CD4-positive, alpha-beta T cell treated with Interferon alpha-2 for 1 hour (primary cell): ENCODE results near the gene SH2D6.
"Not testable (repeated sequence)": the region's sequence is repeated elsewhere in the genome, so short reads cannot be mapped to it uniquely, and the experiment has no call there.

ENCODE experiments used
- DNase-seq, 2 donors: peaks; one replicate each; pipeline ENCODE4 v3.0.0-alpha.2; 2020 to 2022

SH2D6 gene

DNA sequence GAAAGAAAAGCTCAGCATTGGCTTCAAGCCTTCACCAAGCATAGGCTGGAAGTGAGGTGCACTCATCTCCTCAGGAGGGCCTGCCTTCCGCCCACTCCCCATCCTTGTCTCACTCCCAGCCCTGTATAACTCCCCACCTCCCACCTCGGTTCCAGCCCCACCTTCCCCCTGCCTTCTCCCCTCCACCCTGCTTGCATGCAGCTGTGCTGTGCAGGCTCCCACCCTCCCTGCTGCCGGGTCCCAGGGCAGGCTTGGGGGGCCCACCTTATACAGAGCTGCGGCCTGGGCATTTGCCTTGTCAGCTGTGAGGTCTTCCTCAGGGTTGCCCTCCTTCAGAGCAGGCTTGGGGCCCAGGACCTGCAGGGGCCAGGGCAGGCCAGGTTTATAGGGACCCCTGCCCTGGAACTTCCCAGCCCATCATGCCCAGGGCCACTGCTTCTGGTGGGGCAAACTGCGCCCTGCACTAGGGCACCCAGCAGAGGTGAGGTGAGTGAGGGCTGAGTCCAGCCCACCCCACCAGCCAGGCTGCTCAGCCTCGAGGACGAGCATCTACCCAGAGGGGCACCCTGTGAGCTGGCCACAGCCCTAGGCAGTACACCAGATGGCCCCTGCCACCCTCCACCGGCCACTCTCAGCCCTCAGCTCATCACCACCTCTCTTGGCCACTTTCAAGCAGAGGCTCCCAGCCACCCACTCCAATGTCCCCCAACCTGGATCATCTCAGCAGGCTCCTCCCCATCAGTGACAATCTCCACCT lies 19.9 kb upstream of the SH2D6 start:
- no peak for DNase-seq

DNA sequence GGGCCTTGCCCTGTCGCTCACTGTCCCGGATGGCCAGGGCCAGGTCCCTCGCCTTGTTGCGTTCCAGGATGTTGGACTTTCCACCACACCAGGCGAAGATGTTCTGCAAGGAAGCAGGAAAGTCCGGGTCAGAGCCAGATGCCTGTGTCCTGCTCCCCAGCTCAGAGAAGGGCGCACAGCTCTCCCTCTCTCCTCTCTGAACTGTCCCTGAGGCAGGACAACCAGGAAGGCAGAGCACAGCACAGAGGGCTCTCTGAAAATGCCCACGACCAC lies 19.4 kb upstream of the SH2D6 start:
- no peak for DNase-seq

DNA sequence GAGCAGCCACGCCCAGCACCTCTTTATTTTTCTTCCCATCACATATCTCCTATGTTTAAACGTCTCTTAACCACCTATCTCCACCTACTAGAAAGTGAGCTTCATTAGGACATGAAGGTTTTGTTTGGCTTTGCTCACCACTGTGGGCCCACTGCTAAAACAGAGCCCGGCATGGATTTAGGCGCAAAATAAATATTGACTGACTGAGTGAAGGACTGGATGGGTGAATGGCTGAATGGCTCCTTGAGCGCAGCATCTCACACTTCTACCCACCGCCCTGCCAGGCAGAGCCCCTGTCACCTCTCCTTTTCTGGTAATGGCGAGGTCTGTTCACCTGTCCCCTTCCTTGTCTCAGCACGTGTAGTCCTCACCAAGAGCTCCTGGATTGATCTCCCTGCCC lies 18.5 kb upstream of the SH2D6 start:
- DNase-seq, result no peak

DNA sequence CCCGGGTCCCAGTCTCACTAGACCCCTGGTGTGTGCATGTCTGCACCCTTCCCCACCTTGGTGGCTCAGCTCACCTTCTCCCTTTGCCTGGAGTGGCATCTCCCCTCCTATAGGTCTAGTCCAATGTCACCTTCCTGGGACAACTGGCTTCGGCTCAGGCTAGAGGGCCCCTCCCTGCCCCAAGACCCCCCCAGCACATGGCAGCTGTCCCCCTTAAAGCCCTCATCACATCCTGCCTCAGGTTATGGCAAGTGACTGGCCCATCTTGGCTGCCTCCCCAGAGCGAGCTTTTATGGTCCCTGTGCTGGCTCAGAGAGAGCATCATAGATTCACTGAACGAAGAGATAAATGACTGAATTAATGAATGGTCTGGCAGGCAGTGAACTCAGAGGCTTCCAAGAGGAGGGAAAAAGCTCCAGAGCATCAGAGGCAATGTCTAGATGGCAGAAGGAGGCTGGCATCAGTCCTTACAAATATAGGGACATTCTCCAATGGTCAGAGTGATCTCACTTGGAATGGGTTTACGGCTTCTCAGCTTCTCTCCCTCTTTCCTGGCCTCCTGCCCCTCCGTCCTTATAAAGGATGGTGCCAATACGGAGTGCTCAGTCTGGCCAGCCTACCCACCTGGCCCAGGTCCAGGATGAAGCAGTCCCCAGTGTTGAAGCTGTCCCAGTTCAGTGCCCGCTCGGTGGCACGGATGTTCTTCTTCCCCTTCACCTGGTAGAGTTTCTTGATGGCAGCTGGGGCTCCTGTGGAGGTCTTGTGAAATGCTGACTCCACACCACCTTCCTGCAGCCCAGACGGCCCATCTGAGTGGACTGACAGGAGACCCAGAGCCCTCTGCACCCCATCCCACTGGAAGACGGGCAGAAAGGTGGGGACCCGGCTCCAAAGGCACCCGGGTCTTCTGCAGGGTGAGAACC lies 17.7 kb upstream of the SH2D6 start:
- DNase-seq, result no peak

DNA sequence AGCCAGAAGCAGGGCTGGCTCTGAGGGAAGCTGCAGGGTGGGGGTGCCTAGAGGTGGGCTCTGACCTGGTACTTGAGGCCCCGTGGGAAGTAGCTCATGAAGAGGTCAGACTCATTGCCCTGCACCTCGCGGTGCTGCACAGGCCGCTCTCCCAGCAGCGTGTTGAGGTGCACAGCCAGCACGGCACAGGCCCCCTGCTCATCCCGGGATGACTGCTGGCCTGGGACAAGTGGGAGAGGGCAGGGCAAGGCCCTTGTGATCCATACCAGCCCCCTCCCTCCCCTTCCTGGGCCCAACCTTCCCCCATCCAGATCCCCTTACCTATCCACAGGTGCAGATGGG lies 17.1 kb upstream of the SH2D6 start:
- DNase-seq, result no peak

DNA sequence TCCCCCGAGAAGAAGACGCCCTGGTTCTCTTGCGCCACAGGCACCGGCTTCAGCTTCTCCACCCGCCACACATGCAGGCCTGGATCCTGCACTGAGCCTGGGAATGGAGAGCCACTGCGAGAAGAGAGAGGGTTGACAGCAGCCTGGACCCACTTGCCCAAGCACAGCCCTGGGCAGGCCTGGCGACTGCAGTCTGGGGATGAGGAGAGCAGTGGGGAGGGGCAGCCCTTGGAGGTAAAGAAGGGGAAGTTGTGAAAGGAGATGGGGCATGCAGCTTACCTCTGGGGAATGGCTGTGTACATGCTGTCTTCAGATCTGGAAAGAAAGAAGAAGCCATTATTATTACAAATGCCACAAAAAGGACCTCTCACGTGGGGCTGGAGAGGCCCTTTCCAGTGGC lies 16.7 kb upstream of the SH2D6 start:
- no peak for DNase-seq

DNA sequence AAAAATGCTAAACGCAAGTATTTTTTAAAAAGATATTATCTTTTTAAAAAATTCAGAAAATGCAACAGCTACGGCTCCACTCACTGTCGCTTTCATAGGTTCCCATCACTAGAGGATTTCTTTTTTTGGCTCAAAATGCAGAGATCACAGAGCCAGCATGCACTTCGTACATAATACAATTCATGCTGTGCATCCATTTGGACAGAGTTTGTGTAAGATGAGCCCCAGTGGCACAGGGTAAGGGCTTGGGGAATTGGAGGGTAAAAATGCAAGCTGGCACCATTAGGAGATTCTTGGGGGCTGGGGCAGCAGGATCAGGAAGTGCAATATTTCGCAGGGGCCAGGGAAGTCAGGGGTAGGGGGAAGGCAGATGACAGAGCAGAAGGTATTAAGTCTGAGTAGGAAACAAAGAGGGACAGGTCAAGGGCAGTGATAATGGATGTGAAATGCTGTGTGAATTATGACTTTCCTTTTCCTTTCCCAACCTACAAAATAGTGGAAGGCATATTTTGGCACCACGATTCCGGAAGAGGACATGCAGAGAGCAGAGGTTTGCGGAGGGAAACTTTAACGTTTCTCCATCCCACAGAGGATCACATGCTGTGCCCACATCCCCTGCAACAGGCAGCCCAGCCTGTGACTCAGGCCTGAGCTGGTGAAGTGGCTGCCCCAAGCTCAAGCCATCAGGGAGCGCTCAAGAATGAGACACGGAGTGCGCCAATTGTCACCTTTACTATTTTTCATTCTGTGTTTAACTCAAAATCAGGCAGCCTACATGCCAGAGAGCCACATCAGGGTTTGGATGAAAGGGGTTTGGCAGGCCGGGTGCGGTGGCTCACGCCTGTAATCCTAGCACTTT lies 13.1 kb upstream of the SH2D6 start:
- peak; percentile 64 to 71 for DNase-seq

DNA sequence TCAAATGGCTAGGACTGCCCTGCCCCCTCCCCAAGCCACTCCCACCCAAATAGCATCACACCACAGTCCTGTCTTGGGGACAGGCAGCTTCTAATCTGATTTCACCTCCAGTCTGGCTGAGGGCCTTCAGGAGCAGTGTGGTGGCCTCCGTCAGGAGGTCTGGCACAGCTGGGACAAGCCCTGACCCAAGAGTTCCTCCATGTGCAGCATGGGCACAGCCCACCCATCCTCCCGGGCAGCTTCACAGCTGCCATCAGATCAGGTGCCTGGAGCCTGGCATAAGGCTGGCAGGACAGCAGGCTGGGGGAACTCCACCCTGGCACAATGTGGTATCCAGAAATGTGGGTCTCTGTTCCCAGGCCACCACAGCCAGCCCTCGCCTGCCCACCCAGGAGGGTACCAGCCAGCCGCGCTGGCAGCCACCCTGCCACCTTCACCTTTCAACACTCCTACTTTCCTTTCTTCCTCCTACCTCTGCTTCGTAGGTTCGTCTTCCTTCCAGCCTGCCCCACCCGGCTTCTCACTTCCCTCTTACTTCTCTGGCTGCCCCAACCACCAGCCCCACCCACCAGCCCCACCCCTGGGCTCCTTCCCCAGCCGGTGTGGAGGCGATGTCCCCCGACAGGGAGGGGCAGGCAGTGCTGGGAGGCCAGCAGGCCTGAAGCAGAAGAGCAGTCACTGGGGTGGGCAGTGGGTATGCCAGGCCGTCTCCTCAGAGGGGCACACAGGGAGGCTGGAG lies 8.5 kb upstream of the SH2D6 start, which contains the start of gene CAPG:
CAPG (minus strand) TSS at position 522 of the 739 bp plus-strand sequence. CDS start 8,221 bp downstream, outside the sequence.
- peak; percentile 53 to 69 for DNase-seq

DNA sequence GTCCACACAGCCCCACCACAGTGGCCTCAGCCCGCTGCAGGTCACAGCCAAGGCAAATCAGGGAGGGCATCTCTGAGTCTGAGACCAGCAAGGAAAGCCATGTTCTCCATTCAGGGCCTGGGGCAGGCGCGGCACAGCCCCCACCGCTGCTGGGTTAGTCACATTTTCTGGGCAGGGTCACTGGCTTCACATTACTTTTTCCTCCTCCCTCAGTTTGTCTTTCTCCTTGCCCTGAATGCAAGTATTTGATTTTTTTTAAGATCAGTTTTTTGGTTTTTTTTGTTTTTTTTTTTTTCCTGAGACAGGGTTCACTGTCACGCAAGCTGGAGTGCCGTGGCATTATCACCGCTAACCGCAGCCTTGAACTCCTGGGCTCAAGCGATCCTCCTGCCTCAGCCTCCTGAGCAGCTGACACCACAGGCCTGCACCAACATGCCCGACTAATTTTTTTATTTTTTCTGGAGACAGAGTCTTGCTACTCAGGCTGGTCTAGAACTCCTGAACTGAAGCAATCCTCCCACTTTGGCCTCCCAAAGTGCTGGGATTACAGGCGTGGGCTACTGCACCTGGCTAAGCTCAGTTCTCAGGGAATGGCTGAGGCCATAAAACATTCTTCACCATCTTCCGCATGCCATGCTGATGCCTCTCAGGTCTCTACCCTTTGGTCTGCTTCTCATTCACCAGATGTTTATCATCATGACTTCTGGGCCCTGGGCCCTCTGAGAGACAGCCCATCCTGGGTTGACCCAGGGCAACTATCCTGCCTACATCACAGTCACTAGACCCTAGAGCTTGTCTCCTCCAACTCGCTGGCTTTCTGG lies 7.7 kb upstream of the SH2D6 start:
- no peak for DNase-seq

DNA sequence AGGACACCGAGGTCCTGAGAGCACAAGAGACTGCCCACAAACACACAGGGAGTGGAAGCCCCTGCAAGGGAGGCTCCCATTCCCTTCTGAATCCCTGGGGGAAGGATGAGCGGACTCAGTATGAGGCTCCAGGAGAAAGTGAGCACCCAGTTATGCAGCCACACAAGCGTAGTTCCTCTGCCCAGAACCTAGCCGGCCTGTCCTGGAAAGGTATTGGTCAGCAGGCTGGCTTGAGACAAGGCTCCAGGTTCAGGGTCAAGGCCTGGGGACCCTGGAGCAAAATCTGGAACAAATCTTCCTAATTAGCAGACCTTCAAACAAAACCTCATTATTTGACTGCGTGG lies 7.1 kb upstream of the SH2D6 start:
- no peak for DNase-seq

DNA sequence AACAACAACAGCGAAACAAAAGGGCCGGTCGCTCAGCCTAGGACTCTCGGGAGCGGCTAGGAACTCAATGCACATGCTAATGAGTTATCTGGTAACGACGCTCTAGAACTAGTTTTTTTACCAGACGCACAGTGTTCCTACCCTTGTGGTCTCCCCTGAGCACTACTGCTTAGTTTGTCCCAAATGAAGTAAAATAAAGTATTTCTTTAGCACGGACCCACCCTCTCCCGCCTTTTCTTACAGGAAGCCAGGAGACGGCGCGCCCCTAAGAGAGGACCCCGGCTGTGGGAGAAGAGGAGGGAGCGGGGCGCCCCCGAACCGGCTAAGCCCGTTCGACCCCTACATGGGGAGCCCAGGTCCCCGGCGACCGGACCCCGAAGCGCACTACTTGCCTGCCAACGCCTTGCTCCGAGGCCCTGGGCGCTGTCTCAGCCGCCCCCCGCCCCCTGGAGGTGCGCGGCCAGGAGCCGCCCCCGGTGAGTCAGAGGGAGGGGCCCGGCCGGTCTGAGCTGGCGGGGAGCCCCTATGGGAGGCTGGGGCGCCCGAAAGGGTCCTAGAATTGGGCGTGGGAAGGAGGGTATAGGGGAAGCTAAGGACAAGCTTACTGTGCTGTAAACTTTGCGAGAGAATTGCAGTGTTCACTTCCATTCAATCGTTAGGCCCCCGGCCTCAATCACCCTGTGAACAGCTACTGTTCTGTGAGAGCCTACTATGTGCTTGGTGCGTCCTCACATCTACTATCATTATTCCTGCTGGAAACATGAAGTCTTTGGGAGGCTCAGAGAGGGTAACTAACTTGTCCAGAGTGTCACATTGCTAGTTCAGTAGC lies 4.7 kb upstream of the SH2D6 start:
- no peak for DNase-seq

DNA sequence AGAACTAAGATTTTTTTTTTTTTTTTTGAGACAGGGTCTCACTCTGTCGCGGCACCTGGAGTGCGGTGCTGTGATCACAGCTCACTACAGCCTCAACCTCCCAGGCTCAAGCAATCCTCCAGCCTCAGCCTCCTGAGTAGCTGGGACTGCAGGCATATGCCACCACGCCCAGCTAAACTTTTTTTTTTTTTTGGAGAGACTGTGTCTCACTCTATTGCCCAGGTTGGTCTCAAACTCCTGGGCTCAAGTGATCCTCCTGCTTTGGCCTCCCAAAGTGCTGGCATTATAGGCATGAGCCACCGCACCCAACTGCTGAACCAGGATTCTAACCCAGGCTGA lies 4.1 kb upstream of the SH2D6 start:
- DNase-seq, result not testable (repeated sequence)

DNA sequence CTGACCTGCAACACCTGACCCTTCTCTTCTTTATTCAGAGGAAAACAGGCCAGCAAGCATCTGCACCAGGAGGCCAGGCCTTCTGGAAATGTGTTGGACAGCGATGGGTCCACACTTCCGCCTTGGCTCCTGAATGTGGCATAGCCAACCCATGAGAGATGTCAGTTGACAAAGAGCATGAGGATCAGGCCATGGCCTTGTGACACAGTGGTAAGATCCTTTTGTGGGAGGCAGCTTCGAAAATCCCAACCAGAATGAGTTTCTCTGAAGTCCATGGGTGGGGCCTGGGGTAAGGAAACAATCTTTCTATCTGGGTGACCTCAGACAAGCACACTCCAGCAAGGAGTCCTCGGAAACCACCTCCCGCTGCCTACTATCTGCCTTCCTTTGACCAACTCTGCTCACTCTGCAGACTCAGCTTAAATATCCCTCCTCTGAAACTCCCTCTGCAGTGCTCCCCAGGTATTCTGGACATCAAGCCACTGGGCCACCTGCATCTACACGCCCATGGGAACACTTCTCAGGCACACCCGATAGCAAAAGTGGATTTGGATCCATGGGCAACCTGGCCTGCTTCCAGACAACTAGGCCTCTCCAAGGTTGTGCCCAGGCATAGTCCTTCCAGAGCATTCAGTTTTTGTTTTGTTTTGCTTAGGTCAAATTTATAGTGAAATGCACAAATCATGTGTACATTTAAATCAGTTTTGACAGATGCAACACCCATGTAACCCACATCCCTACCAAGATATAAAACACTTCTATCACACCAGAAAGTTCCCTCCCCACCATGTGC lies 3.6 kb upstream of the SH2D6 start:
- DNase-seq, result no peak

DNA sequence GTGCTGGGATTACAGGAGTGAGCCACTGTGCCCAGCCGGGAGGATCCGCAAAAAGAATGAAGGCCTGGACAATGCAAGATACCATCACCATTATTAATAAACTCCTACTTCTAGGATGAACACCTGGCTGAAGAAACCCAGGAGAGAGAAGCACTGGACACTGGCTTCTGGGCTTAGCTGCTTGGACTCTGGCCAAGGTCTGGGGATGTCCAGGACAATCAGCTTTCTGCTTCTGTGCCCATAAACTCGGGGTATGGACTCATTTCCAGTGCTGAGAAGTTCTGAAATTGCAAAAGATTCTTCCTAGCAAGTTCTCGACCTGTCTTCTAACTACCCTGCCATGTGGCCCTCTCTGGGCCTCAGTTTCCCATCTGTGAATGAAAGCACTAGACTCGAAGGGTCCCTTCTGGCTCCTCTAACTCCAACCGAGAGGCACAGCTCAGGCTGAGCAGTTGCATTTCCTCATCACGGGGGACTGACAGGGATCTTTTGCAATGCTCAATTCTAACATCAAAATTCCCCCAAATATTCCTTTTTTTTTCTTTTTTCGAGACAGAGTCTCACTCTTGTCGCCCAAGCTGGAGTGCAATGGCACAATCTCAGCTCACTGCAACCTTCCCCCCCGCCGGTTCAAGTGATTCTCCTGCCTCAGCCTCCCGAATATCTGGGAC lies 2.4 kb upstream of the SH2D6 start:
- no peak for DNase-seq

DNA sequence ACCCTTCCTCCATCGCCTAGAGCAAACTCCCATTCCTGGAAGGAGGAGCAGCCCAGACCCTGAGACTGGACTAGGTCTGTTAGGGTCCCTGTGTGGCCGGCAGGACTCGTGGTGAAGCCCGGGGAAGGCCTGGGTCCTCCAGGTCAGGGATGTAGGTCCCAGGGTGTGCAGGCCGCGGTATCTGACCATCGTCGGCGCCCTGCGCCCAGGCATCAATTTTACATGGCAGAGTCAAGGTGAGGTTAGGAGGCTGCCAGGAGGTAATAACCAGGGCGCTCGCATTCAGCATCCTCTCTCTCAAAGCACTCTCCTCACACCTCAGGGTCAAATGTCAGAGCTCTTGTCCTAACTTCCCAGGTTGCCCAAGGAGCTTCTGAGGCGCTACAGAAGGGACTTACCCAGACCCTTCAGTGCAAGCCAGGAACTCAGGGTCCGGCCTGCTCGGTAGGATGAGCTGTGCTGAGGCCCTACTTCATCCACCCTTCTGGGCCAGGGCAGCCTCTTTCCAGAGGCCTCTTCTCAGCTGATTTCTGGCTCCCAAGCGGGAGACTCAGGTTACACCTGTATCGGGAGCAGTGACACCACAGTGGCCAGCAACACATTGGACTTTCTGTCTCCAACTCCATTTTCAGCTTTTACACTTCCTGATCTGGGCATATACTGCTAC lies 628 bp downstream of the SH2D6 start:
- DNase-seq, result no peak

DNA sequence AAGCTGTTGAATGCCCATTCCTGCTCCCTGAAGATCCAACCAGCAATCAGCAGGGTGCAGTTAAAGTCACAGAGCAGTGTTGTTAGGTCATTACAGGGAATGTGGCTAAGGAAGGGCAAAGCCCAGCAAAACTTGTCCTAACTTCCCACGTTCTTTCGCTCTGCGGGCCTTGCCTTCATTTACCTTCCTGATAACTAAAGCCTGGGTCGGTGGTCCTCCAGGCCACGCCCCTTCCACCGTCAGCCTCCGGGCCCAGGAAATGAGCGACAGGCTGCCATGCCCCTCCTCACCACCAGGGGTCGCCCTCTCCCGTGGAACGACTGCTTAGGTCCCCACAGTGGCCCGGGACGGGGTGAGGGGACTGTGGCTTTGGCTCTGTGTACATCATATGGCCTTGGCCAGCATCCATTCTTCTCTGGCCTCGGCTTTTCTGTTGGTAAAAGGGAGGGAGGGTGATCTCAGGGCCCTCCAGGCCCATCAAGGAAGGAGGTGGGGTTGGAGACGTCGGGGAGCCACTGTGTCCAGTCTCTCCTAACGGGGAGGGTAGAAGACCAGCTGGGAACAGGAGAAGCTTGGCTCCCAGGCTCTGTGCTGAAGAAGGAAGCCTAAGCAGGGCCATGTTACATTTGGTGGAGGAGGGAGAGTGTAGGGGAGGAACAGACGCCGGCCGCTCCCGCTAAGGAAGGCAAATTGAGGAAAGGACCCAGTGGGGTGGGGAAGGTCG lies 2.2 kb downstream of the SH2D6 start:
- DNase-seq, result peak; percentile 86 to 90

DNA sequence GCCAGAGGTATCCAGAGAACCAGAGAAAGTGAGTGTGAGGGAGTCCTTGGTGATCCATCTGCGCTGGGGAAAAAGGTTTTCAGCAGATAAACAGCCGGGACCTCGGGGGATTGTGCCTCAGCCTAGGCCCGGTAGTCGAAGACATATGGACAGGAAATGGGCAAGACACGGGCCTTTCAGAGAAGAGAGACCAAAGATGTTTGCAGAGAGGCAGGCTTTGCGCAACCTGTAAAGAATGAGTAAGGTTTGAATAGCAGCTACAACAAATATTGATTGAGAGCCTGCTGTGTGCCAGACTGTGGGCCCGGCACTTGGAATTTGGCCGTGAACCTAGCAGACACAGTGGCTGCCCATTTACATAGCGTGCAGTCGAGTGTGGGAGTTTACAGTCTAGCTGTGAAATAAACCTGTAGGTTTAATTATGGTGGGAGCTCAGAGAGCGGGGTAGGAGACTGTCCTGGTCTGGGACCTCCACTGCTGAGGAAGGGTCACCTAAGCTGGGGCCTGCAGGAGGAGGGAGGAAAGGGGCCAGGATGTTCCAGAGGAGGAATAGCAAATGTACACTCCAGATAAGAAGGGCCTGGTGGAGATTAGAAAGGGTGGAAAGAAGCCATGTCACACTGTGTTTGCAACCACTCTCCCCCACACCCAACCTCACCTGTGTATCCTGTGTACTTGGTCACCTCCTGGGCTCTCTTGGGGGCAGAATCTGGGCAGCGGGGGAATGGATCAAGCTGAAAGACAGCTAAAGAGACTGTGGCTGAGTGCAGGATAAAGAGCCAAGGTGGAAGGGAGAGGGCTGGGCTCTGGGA lies 3.0 kb downstream of the SH2D6 start:
- no peak for DNase-seq

DNA sequence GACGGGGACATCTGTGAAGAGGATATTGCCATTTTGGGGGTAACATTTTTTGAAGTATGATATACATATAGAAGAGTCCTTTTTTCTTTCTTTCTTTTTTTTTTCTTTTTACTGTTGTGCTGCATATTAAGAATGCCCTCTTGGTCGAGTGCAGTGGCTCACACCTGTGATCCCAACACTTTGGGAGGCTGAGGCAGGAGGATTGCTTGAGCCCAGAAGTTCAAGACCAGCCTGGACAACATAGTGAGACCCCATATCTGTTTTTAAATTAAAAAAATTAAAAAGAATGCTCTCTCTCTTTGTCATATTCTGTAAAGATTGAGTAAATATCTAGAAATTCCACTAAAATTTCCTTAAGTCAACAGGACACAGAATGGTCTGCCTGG lies 3.6 kb downstream of the SH2D6 start:
- DNase-seq, result no peak
